Umbilical cord (tissue), 2 donors: ENCODE measurements around the gene TCFL5. TPM values are rescaled to one million over a fixed set of nuclear protein-coding genes. Genes with fewer than 3 reads are reported as not detected.
A peak's percentile ranks its signal among the peaks of the same experiment; 100 is the strongest.

Source experiments
- DNase-seq: peaks from one replicate; pipeline ENCODE4 v3.0.0-alpha.2; 2015; ENCODE audit warnings: low spot score
- total RNA-seq: library from RNA; depleted of rRNA; stranded (reverse); fragments of >200 nt; gene quantifications from one replicate; pipeline ENCODE4 v1.2.3, GENCODE V29; 2014; ENCODE audit warnings: low replicate concordance; ENCODE audit not compliant: insufficient read depth

Gene TCFL5
- total RNA-seq, 1 donor from 2014 or later: 21.9 TPM

DNA sequence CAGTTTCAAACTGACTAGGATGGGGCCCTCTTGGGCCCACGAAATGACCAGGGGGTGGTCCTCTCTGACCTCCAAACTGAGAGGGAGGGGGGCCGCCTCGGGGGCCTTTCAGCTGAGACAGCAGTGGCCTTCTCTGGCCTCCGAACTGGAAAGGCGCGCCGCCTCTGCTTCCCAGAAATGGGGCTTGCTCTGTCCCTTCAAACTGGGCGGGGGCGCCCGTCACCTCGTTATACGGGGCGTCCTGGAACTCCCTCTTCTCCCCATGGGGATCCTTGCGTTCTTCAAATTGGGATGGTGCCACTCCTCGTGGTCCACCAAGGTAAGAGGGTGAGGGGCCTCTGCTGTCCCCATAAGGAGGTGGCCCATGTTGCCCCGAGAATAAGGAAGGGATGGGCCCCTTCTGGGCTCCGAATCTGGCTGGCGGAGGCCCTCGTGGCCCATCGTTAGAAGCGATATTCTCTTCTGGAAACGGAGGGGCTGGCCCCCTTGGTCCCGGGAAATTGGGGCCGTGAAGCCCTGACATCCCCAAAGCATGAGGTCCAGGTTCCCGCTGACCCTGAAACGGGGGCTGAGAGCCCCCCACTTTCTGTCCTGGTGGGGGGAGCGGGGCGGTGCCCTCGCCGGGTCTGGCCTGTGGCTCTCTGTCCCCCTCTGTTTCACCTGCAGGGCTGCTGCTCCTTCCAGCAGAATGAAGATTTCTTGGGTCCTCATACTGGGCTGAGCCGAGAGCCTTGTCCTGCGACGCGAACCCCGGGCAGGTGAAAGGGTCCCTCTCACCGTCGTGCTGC, 18.7 kb upstream of the TCFL5 start:
- no peak for DNase-seq

DNA sequence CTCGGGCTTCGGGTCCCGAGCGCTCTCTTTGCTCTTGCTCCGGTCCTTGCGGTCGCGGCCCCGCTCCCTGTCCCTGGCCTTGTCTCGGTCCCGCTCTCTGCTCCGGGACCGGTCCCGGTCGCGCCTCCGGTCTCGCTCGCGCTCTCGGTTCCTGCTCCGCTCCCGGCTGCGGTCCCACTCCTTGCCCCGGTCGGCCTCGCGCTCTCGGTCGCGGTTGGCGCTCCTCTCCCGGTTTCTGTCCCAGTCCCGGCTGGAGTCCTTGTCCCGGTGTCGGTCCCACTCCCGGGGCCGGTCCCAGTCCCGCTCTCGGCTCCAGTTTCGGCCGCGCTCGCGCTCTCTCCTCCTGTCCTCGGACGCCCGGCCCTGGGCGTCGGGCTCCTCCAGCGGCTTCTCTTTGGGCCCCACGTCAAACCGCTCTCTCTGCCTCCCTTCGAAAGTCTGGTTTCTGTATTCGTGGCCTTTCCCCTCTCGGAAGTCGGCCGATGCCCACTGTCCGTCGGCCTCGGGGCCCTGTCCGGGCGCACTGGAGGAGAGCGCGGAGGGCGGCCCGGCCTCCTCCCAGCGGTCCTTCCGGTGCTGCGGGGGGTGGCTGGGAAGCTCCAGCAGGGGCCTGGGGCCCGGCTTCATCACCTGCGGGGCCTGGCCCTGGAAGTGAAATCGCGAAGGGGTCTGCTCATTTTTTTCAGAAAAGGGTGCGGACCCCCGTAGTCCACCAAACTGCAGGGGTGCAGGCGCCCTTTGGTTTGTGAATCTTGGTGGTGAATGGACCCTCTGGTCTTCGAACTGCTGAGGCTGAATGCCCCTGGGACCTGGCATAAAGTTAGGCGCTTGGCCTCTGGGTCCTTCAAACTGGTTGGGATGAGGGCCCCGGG, 17.9 kb upstream of the TCFL5 start:
- no peak for DNase-seq

DNA sequence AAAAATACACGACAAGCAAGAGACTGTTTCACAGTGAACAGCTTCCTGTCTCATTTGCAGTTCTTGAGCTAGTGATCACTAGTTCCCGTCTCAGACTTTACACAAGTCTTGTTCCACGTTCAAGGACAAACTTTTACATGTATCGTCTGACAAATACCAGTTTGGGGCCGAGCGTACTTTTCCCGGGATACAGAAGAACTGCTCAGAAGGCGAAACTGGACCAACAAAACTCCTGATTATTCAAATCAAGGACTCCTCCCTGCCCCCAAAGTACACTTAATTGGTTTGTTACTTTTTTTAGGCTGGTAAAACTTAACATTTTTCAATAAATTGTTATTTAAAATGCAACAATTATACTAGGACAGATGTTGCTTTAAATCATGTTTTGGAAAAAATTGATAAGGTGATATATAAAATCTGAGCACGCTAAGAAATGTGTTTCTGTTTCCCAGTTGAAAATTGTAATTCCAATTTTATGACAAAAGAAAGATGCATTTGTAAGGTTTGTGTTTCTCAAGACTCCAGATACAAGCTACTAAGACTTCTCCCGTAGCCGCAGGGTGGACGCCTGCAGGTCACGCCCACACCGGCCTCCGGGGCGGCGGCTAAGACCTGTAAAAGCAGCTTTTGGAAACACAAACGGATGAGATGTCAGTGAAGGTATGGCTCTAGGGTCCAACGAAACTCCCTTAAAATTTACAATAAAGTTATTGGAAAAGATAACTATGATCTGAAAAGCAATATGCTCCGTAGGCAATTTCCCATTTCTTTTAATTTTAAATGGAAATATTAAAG, 16.8 kb upstream of the TCFL5 start:
- no peak for DNase-seq

DNA sequence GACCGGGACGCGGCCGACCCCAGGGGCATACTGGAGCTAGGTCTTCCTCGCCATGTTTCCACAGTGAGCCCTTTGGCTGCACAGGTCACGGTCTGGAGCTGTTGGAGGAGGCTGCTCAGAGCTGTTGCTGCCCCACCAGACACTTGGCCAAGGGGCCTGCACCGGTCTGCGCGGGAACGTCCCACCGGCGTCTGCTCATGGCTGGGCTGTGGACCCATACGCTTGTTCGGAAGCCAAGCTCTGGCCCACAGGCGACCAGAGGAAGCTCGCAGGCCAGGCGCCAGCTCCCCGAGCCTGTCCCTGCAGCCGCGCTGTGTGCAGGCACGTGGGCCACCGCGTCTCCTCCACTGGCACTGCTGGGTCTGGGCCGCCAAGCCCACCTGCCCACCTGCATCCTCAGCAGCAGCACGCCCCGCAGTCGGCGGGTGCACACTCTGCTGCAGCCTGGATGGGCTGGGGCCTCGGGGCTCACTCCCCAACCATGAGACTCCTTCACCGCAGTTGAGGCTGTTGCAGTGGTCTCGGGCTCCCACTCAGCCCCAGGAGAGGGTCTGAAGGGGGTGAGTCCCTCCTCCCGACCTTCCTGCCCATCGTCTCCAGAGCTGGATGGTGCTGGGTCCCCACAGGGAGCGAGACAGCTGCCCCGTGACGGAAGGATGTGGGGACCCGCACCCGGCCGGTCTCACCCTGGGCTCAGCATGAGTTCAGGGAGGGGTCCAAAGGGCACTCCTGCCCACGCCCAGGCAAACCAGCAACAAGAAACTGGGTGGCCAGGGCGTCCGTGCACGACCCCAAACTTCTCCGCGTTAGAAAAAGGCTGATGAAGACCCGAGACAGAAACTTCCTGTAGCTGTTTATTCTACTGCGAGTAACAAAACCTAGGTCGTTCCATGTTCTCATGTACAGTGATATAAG, 15.5 kb upstream of the TCFL5 start:
- DNase-seq: no peak

DNA sequence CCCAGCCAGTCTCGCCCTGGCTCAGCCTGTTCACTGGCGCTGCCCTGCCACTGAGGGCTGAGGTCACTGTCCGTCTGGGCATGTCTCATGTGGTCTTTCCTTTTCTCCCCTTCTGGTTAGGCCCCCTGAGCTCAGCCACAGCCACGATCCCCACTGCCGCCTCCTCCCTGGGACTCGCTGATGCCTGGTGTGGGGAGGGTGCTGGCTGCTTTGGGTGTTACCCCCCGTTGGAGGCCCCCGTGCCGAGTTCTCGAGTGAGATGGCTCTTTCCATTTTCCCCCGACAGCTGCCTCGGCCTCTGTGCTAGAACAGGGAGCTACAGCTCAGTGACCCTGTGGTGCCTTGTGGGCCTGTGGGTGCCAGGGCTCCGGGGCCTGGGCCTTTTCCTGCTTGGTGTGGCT, 14.9 kb upstream of the TCFL5 start:
- no peak for DNase-seq

DNA sequence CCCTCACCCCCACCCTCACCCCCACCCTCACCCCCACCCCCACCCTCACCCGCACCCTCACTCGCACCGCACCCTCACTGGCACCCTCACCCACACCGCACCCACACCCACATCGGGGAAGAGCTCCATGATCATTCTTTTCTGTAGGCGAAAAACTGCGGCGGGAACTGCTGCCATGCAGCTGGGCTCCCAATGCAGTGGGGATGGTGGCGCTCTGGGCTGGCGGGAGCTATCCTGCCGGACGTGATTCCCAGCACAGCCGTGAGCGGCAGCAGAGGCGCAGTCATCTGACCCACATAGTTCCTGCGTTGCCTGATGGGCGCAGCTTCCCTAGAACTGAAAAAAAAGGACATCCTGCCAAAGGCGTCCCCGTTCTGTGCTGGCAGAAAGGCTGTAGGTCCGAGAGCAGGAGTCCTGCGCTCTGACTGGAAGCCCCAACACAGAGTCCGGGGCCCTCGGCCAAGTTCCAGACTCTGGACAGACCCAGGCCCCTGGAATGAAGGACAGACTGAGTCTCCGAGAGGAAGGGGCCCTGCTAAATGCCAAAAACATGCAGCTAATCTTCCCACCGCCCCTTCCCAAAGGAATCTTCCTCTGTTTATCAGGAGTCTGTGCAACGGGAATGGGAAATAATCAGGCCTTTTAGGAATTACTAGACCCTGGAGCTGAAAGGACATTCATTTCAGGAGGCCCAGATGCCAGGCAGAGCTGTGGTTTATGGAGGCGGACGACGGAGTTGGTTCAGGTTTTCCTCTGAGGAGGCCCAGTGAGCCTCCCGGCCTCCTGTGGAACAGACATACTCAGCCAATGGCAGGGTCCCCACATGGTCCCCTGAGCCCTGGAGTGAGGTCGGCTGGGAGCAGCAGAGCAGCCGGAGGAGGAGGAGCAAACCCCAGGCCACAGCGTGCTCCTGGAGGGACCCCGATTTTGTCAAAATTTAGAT, 14.1 kb upstream of the TCFL5 start:
- DNase-seq: peak; percentile 93

DNA sequence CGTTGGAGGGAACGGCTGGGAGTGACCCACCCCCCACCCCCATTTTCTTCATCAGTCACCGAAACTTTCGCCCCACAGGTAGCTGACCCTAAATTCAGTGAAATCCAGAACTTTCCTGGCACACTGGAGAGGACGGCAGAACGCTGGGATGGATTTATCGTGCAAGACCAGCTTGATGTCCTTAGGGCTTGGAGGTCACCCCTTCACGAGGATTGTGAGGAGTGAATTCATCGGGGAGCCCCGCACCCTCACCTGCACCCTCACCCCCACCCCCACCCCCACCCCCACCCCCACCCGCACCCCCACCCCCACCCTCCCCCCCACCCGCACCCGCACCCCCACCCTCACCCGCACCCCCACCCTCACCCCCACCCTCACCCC, 13.3 kb upstream of the TCFL5 start:
- DNase-seq: no peak

DNA sequence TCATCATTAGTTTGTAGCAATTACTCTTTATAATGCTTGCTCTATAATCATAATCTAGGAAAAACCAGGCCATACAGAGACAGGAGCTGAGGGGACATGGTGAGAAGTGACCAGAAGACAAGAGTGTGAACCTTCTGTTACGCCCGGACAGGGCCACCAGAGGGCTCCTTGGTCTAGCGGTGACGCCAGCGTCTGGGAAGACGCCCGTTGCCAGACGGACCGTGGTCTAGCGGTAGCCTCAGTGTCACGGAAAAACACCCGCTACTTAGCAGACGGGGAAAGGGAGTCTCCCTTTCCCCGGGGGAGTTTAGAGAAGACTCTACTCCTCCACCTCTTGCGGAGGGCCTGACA, 12.0 kb upstream of the TCFL5 start:
- DNase-seq: peak; percentile 48

DNA sequence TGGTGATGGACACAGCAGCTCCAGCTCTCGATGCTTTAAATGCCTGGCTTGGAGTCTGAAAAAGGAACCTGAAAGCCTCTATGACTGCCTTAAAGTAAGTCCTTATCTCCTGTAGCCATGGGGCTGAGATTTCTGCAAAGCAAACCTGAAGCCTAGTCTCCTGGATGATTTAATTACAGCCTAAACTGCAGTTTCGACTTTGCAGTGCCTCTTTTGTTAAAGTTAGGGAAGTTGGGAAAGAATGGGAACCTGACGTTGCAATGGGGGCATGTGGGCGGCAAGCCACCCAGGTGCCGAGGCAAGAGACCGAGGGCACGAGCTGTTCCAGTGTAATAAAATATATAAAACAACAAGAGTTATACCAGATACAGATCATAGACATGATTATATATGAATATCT, 11.7 kb upstream of the TCFL5 start:
- no peak for DNase-seq

DNA sequence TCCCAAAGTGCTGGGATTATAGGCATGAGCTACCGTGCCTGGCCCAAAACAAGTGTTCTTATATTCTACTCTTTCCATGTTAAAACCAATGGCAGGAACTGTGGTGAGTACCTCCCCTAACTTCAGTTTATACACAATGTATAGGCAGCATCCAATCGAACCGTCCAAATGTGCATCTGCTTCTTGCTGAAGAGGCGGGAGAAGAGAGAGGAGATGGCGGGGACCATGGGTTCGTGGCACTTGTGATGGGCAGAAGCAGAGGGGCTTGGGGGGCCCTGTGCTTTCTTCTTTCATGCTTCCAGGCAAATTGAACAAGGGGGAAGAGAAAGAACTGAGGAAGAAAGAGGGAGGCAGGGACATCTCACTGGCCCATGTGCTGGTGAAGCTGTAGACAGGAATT, 11.2 kb upstream of the TCFL5 start:
- no peak for DNase-seq

DNA sequence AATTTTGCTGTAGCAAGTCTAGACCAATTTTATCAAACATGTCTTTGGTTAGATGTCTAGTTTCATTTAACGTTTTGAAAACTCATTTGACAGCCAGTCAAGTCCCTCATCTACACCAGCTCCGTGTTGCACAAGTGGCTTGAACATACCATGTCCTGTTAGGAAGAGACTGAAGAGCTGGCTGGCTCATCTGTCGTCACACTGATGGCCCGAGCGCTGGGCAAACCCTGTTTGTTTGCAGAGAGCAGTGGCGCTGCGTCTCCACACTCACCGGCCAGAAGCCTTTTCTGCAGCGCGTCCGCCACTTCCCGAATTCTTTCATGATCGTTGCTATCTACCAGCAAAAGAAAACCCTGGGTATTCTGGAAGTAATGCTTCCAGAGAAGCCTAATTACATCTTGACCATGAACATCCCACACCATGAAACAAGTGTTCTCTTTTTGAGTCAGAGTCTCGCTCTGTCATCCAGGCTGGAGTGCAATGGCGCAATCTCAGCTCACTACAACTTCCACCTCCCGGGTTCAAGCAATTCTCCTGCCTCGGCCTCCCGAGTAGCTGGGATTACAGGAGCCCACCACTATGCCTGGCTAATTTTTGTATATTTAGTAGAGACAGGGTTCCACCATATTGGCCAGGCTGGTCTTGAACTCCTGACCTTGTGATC, 10.7 kb upstream of the TCFL5 start:
- DNase-seq: no peak

DNA sequence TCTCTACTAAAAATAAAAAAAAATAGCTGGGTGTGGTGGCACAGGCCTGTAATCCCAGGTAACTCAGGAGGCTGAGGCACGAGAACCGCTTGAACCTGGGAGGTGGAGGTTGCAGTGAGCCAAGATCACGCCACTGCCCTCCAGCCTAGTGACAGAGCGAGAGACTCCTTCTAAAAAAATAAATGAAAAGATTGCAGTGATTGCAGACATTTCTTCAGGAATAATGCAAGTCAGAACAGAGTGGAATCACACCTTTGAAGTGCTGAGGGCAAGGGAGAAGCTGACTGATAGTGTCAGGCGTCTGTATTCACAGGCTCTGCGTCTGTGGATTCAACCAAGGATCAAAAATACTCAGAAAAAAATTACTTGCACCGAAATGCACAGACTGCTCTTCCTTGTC, 2.6 kb upstream of the TCFL5 start:
- DNase-seq: no peak

DNA sequence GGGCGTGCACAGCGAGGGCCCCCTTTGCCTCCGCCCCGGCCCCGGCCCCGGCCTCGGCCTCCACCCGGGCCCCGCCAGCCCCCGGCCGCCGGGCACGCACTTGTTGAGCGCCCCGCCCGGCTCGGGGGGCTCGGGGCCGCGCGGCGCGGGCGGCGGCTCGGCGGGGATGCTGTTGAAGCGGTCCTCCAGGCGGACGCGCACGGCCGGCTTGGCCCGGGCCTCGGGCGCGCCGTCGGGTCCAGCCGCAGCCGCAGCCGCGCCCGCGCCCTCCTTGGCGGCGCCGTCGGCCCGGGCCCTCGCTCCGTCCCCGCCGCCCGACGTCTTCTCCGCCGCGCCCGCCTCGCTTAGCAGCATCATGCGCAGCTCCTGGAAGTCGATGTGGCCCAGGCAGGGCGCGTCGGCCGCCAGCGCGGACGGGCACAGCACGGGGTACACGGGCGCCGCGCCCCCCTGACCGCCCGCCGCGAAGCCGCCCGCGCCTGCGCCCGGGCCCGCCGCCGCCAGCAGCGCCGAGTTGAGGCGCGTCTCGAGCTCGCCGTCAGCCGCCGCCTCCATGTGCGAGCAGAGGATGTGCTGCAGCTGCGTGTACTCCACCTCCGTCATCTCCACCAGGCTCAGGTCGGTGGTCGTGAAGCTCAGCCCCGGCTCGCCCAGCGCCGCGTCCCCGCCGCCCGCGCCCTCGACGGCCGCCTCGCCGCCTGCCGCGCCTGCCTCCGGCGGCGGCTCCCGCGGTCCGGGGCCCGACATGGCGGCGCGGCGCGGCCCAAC, 514 bp downstream of the TCFL5 start:
- no peak for DNase-seq

DNA sequence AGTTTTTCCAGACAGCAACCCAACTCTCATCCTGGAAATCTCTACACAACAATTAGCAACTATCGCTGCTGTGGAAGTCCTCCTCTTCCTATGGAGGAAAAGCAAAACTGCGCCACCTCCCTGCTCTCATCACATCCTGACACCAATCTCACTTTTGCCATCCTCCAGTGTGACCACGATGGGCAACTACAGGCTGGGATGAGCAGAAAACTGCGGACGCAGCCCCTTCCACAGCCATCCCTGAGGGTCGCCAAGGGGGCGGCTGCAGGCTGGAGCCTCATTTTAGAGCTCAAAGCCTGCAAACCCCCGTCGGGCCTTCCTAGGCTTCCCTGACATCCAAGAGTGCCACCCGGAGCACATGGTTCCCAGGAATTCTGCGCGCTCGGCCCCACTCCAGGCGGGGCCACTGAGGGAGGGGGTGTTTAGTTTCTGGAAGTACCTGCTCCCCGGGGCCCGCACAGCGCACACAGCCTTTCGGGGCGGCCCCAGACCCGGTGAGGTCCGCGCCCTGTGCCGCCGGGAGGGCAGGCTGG, 1.2 kb downstream of the TCFL5 start:
- peak; percentile 60 for DNase-seq

DNA sequence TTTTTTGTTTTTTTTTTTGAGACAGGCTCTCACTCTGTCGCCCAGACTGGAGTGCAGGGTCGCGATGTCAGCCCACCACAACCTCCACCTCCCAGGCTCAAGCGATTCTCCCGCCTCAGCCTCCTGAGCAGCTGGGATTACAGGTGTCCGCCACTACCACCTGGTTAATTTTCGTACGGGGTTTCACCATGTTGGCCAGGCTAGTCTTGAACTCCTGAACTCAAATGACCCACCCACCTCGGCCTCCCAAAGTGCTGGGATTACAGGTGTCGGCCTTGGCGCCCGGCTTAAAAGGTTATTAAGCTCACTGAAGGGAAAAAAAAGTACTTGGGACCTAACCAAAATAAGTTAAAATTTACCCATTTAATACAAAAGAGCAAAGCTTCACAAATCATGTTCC, 1.9 kb downstream of the TCFL5 start:
- DNase-seq: no peak

DNA sequence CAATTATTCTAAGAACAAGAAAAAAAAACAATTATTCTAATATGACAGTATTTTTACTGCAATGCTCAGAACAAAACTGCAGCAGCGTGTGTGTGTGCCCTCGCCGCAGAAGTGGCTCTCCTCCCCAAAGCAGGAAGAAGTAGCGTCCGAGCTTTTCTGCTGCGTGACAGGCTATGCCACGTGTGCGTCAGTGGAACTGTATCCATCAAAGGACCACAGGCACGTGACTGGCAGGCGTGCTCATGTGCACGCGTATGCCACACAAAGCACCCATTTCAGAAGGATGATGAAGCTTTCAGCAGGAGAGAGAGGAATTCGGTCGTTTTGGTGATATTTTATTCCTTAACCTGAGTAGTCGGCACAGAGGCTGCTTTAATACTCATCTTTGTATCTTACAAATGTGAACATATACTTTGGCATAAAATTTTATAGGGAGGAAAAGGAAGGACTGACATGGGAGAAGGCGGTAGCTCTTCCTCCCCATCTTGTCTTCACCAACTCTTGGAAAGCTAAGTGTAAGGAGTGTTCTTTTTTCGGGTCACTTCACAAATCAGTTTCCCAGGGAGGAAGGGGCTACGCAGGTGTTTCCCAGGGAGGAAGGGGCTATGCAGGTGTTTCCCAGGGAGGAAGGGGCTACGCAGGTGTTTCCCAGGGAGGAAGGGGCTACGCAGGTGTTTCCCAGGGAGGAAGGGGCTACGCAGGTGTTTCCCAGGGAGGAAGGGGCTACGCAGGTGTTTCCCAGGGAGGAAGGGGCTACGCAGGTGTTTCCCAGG, 3.4 kb downstream of the TCFL5 start:
- no peak for DNase-seq

DNA sequence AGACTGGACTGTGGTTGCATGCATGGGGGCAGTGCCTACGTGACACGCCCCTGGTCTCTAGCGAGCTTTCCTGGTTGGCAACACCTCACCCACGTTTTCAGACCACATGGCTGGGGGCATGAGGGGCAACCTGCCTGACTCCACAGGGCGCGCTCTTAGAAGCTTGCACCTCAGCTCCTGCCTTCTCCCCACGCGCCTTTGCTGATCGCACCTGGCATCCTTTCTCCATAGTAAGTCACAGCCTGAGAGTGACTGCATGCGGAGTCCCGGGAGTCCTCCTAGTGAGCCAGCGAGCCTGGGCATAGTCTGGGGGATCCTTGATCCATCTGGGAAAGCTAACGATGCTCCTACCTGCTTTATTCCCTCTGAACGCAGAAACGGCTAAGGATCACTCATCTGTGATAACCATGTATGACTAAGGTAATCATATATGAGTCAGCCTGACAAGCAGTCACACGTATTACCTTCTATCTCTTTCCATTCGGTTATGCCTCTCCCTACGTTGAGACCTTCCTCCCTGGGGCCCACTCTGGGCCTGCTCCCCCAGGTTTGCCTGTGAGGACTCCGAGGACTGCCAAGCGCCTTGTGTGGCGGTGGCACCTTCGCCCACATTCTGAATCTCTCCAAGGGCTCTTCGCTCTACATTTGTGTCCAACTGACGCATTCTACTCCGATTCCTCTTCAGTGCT, 4.5 kb downstream of the TCFL5 start:
- no peak for DNase-seq
